HepG2 (cell line): ENCODE data around the gene UCP3. TPM values are rescaled to one million over a fixed set of nuclear protein-coding genes. Genes with fewer than 3 reads are reported as not detected.

ENCODE experiments used
- ATAC-seq: fragments of 200-7000 bp; cut with Tn5 transposase; 3 replicates; pipeline ENCODE4 v1.9.1; 2020; ENCODE audit warnings: mild to moderate bottlenecking, moderate library complexity
- BruUV-seq: library from RNA; stranded (reverse); fragments of 400-500 nt; replicated peaks from 2 replicates; lab custom pipeline; 2021; lab: Mats Ljungman, UMichigan
- CTCF ChIA-PET: fragments of 300-600 bp; formaldehyde crosslinking; extraction: SDS; loops from one replicate; lab custom pipeline; 2021; ENCODE audit warnings: low total read pairs, inconsistent platforms, low intra/inter-chr PET ratio; lab: Yijun Ruan, JAX
- POLR2A ChIA-PET: fragments of 350-600 bp; sonication (Branson Sonifier 250); formaldehyde crosslinking; loops from one replicate; lab custom pipeline; 2020; ENCODE audit warnings: antibody characterized with exemption, inconsistent platforms; lab: Yijun Ruan, JAX
- DNase-seq: peaks from one replicate; pipeline ENCODE4 v3.0.0-alpha.2; 2015; ENCODE audit warnings: low spot score
- FAIRE-seq: peaks from 3 replicates; lab custom pipeline; 2011; peaks lifted over from hg19 to GRCh38; lab: Jason Lieb, UNC
- H2AFZ ChIP-seq: one replicate; pipeline ENCODE4 v1.6.1; 2011; ENCODE audit warnings: low read length, inconsistent platforms
- H3K27ac ChIP-seq: fragments of 300-600 bp; 3 replicates; pipeline ENCODE4 v1.8.0; 2011; ENCODE audit warnings: mixed run types, mild to moderate bottlenecking, mixed read lengths, low read length, inconsistent platforms; ENCODE audit not compliant: insufficient read depth; ENCODE audit errors: extremely low read length
- H3K27me3 ChIP-seq, 2 experiments: fragments of 200-600 bp in 1 of 2; 2 replicates in 1 of 2; 3 replicates in 1 of 2; pipeline versions ENCODE4 v1.6.0 to v1.8.0; 2011; ENCODE audit warnings: low read length in 2 of 2, mild to moderate bottlenecking in 2 of 2, moderate library complexity in 2 of 2, inconsistent platforms in 1 of 2; ENCODE audit not compliant: insufficient read depth in 2 of 2, control insufficient read depth in 1 of 2
- H3K36me3 ChIP-seq, 2 experiments: fragments of 200-600 bp in 1 of 2; replicated peaks in 1 of 2; 2 replicates in 1 of 2; 3 replicates in 1 of 2; pipeline versions ENCODE4 v1.5.1 to v1.8.0; 2011; ENCODE audit warnings: low read length in 2 of 2, inconsistent platforms in 1 of 2; ENCODE audit not compliant: insufficient read depth in 2 of 2, control insufficient read depth in 1 of 2
- H3K4me1 ChIP-seq: 2 replicates; pipeline ENCODE4 v1.5.1; 2012; ENCODE audit warnings: low read length, inconsistent platforms; ENCODE audit not compliant: insufficient read depth
- H3K4me2 ChIP-seq: 2 replicates; pipeline ENCODE4 v1.6.0; 2011; ENCODE audit warnings: low read depth, low read length, inconsistent platforms
- H3K4me3 ChIP-seq, 3 experiments: fragments of 200-600 bp in 1 of 3; sonication (generic), shearing (Covaris generic) in 1 of 3; replicated peaks in 1 of 3; 2 replicates each; pipeline ENCODE4 v1.5.1; 2011 to 2016; ENCODE audit warnings: low read length in 3 of 3, inconsistent platforms in 2 of 3, low read depth in 2 of 3, mild to moderate bottlenecking in 2 of 3, control low read depth in 1 of 3, mixed read lengths in 1 of 3; ENCODE audit not compliant: insufficient read depth in 1 of 3
- H3K79me2 ChIP-seq: one replicate; pipeline ENCODE4 v1.6.1; 2011; ENCODE audit warnings: low read length, inconsistent platforms; ENCODE audit not compliant: insufficient read depth
- H3K9ac ChIP-seq: 2 replicates; pipeline ENCODE4 v1.6.0; 2011; ENCODE audit warnings: mild to moderate bottlenecking, low read depth, low read length, inconsistent platforms; ENCODE audit not compliant: insufficient read depth
- H3K9me3 ChIP-seq: 2 replicates; pipeline ENCODE4 v1.5.1; 2012; ENCODE audit warnings: mild to moderate bottlenecking, low read length
- H4K20me1 ChIP-seq: 2 replicates; pipeline ENCODE4 v1.6.0; 2011; ENCODE audit warnings: inconsistent platforms, mild to moderate bottlenecking, low read length, moderate library complexity; ENCODE audit not compliant: insufficient read depth
- AKAP8 ChIP-seq: sonication (generic); formaldehyde crosslinking; IDR thresholded peaks from 2 replicates; pipeline ENCODE4 v1.5.1; 2020; ENCODE audit warnings: mild to moderate bottlenecking, missing genetic modification reagents
- GATAD1 ChIP-seq: IDR thresholded peaks from 2 replicates; pipeline ENCODE4 v1.6.1; 2016; ENCODE audit warnings: missing genetic modification reagents, missing compliant biosample characterization
- IKZF1 ChIP-seq: fragments of 450-650 bp; IDR thresholded peaks from 2 replicates; pipeline ENCODE4 v1.7.1; 2016
- MXD4 ChIP-seq: IDR thresholded peaks from 2 replicates; pipeline ENCODE4 v1.6.1; 2016; ENCODE audit warnings: mild to moderate bottlenecking, missing biosample characterization, missing genetic modification reagents
- NFATC3 ChIP-seq: sonication (generic); formaldehyde crosslinking; IDR thresholded peaks from 2 replicates; pipeline ENCODE4 v1.5.1; 2020; ENCODE audit warnings: mild to moderate bottlenecking, missing genetic modification reagents
- SKI ChIP-seq: fragments of 450-650 bp; IDR thresholded peaks from one replicate; pipeline ENCODE4 v1.6.1; 2018; ENCODE audit warnings: mild to moderate bottlenecking; ENCODE audit not compliant: partially characterized antibody
- ZNF121 ChIP-seq: sonication (generic); formaldehyde crosslinking; IDR thresholded peaks from 2 replicates; pipeline ENCODE4 v1.5.0; 2020; ENCODE audit warnings: mild to moderate bottlenecking, missing genetic modification reagents
- ZNF354B ChIP-seq: sonication (generic); formaldehyde crosslinking; IDR thresholded peaks from 2 replicates; pipeline ENCODE4 v1.8.0; 2022; ENCODE audit warnings: mild to moderate bottlenecking, missing genetic modification reagents
- ZNF891 ChIP-seq: sonication (generic); formaldehyde crosslinking; IDR thresholded peaks from 2 replicates; pipeline ENCODE4 v1.5.0; 2020; ENCODE audit warnings: mild to moderate bottlenecking, missing genetic modification reagents
- WGBS: methylation state at CpG from one replicate; pipeline ENCODE4 v1.1.6; 2017; ENCODE audit warnings: low lambda C conversion rate; 5-methylcytosine and 5-hydroxymethylcytosine counted together
- in situ Hi-C: cut with HindIII; loops from 2 replicates; pipeline ENCODE4 v1.10.0; 2017; ENCODE audit warnings: low pct_unique_long_range_greater_than_20kb; ENCODE audit not compliant: extremely low pct_ligation_motif_present
- intact Hi-C: fragments of 100-400 bp; cut with micrococcal nuclease; formaldehyde crosslinking; loops from one replicate; pipeline ENCODE4 v1.10.0; 2022; ENCODE audit not compliant: unreplicated experiment
- polyA plus RNA-seq, 8 experiments: library from polyadenylated mRNA; depleted of rRNA in 3 of 8; stranded (reverse) in 7 of 8; unstranded in 1 of 8; fragments of >200 nt; fragmentation: Illumina TruSeq in 4 of 8; extraction: Trizol in 4 of 8; gene quantifications; 2 replicates each; pipeline versions ENCODE4 v1.2.1 to v1.2.3, GENCODE V29; 2011 to 2016; ENCODE audit warnings: low read depth in 4 of 8, missing spikeins in 1 of 8, mixed read lengths in 1 of 8; ENCODE audit not compliant: insufficient read depth in 1 of 8
- total RNA-seq, 5 experiments: library from RNA; depleted of rRNA; stranded (reverse); fragments of >200 nt; fragmentation: Illumina TruSeq; extraction: Trizol; gene quantifications; 2 replicates each; pipeline ENCODE4 v1.2.3, GENCODE V29; 2016; ENCODE audit warnings: low read depth in 1 of 5
- TF ChIP-seq, protein P1 (sequence below): sonication (generic); formaldehyde crosslinking; IDR thresholded peaks from 2 replicates; pipeline ENCODE4 v1.5.0; 2020; ENCODE audit warnings: missing genetic modification reagents
- TF ChIP-seq, protein P2 (sequence below): IDR thresholded peaks from 2 replicates; pipeline ENCODE4 v1.6.1; 2012; ENCODE audit warnings: low read length, improper control_type of control experiment
- TF ChIP-seq, protein P3 (sequence below): sonication (generic); formaldehyde crosslinking; IDR thresholded peaks from 2 replicates; pipeline ENCODE4 v1.8.0; 2022; ENCODE audit warnings: mild to moderate bottlenecking, missing genetic modification reagents; ENCODE audit not compliant: insufficient replicate concordance
- TF ChIP-seq, protein P4 (sequence below): sonication (generic); formaldehyde crosslinking; IDR thresholded peaks from 2 replicates; pipeline ENCODE4 v1.9.0; 2021; ENCODE audit warnings: mild to moderate bottlenecking, missing genetic modification reagents

UCP3 gene
- total and polyA plus RNA-seq, 2 of the 13 experiments (the other 11 are each of a cell fraction or from before 2014, with no cell fraction given): 0.37 TPM; not detected in 1

DNA sequence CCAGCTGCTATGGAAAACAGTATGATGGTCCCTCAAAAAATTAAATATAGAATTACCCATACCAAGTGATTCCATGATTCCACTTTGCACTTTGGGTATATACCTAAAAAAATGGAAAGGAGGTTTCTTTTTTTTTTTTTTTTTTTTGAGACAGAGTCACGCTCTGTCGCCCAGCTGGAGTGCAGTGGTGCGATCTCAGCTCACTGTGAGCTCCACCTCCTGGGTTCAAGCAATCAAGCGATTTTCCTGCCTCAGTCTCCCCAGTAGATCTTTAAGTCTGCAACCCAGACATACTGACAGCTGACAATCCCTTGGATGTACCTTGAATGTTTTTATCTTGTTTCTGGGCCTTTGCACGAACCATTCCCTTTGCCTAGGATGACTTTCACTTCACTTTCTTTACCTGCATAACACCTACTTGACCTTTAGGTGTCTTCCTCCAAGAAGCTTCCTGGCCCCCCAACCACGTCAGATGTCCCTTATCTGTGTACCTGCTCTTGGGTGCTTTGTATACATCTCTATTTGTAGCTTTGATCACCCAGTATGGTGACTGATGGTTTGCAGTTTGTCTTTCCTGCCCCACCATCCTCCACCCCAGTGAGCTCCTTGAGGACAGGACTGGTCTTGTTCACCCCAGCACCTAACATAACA lies 11.6 kb downstream of the UCP3 start:
- no peak for FAIRE-seq
- POLR2A ChIA-PET: no interaction called here
- H2AFZ ChIP-seq: no peak overlapping the region
- H3K4me3 ChIP-seq: no peak overlapping the region
- no peak for DNase-seq
- no peaks in the 10 kb centered on the region for H4K20me1 ChIP-seq
- no peak overlapping the region for H3K4me2 ChIP-seq
- H3K36me3 ChIP-seq: no peaks in the 10 kb centered on the region
- H3K27ac ChIP-seq: no peak overlapping the region
- in situ Hi-C loops (no loop called here), intact Hi-C loops (no loop called here)
- H3K79me2 ChIP-seq: no peaks in the 10 kb centered on the region
- WGBS: 40% methylated on average over 6 of the region's 6 CpGs
- H3K27me3 ChIP-seq: no peaks in the 10 kb centered on the region
- no peak overlapping the region for H3K9ac ChIP-seq
- BruUV-seq: no TSS peak
- CTCF ChIA-PET: no interaction called here
- no peak for ATAC-seq
- peaks cover 11% of the 10 kb centered on the region for H3K4me1 ChIP-seq
- no peaks in the 10 kb centered on the region for H3K9me3 ChIP-seq
- TF ChIP-seq AKAP8 (no peak), SKI (no peak), MXD4 (CRISPR knock-in tag) (no peak), ZNF891 (CRISPR knock-in tag) (no peak), ZNF354B (no peak), NFATC3 (CRISPR knock-in tag) (no peak), ZNF121 (CRISPR knock-in tag) (no peak), IKZF1 (no peak), GATAD1 (CRISPR knock-in tag) (no peak)
- TF ChIP-seq, protein P1, sequence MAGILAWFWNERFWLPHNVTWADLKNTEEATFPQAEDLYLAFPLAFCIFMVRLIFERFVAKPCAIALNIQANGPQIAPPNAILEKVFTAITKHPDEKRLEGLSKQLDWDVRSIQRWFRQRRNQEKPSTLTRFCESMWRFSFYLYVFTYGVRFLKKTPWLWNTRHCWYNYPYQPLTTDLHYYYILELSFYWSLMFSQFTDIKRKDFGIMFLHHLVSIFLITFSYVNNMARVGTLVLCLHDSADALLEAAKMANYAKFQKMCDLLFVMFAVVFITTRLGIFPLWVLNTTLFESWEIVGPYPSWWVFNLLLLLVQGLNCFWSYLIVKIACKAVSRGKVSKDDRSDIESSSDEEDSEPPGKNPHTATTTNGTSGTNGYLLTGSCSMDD (CRISPR knock-in tag): no peak
- TF ChIP-seq, protein P2, sequence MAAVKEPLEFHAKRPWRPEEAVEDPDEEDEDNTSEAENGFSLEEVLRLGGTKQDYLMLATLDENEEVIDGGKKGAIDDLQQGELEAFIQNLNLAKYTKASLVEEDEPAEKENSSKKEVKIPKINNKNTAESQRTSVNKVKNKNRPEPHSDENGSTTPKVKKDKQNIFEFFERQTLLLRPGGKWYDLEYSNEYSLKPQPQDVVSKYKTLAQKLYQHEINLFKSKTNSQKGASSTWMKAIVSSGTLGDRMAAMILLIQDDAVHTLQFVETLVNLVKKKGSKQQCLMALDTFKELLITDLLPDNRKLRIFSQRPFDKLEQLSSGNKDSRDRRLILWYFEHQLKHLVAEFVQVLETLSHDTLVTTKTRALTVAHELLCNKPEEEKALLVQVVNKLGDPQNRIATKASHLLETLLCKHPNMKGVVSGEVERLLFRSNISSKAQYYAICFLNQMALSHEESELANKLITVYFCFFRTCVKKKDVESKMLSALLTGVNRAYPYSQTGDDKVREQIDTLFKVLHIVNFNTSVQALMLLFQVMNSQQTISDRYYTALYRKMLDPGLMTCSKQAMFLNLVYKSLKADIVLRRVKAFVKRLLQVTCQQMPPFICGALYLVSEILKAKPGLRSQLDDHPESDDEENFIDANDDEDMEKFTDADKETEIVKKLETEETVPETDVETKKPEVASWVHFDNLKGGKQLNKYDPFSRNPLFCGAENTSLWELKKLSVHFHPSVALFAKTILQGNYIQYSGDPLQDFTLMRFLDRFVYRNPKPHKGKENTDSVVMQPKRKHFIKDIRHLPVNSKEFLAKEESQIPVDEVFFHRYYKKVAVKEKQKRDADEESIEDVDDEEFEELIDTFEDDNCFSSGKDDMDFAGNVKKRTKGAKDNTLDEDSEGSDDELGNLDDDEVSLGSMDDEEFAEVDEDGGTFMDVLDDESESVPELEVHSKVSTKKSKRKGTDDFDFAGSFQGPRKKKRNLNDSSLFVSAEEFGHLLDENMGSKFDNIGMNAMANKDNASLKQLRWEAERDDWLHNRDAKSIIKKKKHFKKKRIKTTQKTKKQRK: no peak
- TF ChIP-seq, protein P3, sequence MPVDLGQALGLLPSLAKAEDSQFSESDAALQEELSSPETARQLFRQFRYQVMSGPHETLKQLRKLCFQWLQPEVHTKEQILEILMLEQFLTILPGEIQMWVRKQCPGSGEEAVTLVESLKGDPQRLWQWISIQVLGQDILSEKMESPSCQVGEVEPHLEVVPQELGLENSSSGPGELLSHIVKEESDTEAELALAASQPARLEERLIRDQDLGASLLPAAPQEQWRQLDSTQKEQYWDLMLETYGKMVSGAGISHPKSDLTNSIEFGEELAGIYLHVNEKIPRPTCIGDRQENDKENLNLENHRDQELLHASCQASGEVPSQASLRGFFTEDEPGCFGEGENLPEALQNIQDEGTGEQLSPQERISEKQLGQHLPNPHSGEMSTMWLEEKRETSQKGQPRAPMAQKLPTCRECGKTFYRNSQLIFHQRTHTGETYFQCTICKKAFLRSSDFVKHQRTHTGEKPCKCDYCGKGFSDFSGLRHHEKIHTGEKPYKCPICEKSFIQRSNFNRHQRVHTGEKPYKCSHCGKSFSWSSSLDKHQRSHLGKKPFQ (CRISPR knock-in tag): no peak
- TF ChIP-seq, protein P4, sequence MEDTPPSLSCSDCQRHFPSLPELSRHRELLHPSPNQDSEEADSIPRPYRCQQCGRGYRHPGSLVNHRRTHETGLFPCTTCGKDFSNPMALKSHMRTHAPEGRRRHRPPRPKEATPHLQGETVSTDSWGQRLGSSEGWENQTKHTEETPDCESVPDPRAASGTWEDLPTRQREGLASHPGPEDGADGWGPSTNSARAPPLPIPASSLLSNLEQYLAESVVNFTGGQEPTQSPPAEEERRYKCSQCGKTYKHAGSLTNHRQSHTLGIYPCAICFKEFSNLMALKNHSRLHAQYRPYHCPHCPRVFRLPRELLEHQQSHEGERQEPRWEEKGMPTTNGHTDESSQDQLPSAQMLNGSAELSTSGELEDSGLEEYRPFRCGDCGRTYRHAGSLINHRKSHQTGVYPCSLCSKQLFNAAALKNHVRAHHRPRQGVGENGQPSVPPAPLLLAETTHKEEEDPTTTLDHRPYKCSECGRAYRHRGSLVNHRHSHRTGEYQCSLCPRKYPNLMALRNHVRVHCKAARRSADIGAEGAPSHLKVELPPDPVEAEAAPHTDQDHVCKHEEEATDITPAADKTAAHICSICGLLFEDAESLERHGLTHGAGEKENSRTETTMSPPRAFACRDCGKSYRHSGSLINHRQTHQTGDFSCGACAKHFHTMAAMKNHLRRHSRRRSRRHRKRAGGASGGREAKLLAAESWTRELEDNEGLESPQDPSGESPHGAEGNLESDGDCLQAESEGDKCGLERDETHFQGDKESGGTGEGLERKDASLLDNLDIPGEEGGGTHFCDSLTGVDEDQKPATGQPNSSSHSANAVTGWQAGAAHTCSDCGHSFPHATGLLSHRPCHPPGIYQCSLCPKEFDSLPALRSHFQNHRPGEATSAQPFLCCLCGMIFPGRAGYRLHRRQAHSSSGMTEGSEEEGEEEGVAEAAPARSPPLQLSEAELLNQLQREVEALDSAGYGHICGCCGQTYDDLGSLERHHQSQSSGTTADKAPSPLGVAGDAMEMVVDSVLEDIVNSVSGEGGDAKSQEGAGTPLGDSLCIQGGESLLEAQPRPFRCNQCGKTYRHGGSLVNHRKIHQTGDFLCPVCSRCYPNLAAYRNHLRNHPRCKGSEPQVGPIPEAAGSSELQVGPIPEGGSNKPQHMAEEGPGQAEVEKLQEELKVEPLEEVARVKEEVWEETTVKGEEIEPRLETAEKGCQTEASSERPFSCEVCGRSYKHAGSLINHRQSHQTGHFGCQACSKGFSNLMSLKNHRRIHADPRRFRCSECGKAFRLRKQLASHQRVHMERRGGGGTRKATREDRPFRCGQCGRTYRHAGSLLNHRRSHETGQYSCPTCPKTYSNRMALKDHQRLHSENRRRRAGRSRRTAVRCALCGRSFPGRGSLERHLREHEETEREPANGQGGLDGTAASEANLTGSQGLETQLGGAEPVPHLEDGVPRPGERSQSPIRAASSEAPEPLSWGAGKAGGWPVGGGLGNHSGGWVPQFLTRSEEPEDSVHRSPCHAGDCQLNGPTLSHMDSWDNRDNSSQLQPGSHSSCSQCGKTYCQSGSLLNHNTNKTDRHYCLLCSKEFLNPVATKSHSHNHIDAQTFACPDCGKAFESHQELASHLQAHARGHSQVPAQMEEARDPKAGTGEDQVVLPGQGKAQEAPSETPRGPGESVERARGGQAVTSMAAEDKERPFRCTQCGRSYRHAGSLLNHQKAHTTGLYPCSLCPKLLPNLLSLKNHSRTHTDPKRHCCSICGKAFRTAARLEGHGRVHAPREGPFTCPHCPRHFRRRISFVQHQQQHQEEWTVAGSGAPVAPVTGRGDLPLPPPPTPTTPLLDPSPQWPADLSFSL (CRISPR knock-in tag): no peak
